Psoas muscle (tissue), 8 donors: ENCODE results near the gene TCF25. TPM values are rescaled to one million over a fixed set of nuclear protein-coding genes. Genes with fewer than 3 reads are reported as not detected.

Source experiments
- ATAC-seq, 4 donors: fragments of 200-7000 bp; cut with Tn5 transposase; one replicate each; pipeline ENCODE4 v1.9.1; 2020; ENCODE audit warnings: moderate library complexity in 3 of 4, mild to moderate bottlenecking in 2 of 4
- DNase-seq, 2 donors: peaks; one replicate each; pipeline ENCODE4 v3.0.0-alpha.2; 2020
- H3K27ac ChIP-seq: fragments of 200-600 bp; one replicate; pipeline ENCODE4 v1.8.0; 2022
- H3K27me3 ChIP-seq, 3 donors: fragments of 200-600 bp in 1 of 3; one replicate each; pipeline versions ENCODE4 v1.6.1 to v1.8.0; 2013 to 2022; ENCODE audit warnings: low read length in 2 of 3, mild to moderate bottlenecking in 2 of 3, moderate library complexity in 1 of 3; ENCODE audit not compliant: insufficient read depth in 3 of 3
- H3K36me3 ChIP-seq, 2 donors: fragments of 200-600 bp in 1 of 2; one replicate each; pipeline versions ENCODE4 v1.6.1 to v1.8.0; 2013 to 2022; ENCODE audit warnings: low read depth in 1 of 2, mild to moderate bottlenecking in 1 of 2, moderate library complexity in 1 of 2; ENCODE audit not compliant: insufficient read depth in 1 of 2
- H3K4me1 ChIP-seq: fragments of 200-600 bp; one replicate; pipeline ENCODE4 v1.8.0; 2022
- H3K4me3 ChIP-seq: fragments of 200-600 bp; one replicate; pipeline ENCODE4 v1.8.0; 2022; ENCODE audit warnings: mild to moderate bottlenecking
- H3K9me3 ChIP-seq: fragments of 200-600 bp; one replicate; pipeline ENCODE4 v1.8.0; 2022
- CTCF ChIP-seq: fragments of 200-600 bp; IDR thresholded peaks from one replicate; pipeline ENCODE4 v1.8.0; 2022; ENCODE audit warnings: antibody characterized with exemption
- WGBS, 3 donors: extraction: QIAGEN DNeasy Blood & Tissue Kit; methylation state at CpG; one replicate each; pipeline versions ENCODE4 v1.1.6 to v1.1.7; 2013; 5-methylcytosine and 5-hydroxymethylcytosine counted together
- intact Hi-C, 2 donors: fragments of 100-400 bp; cut with DNase I; formaldehyde crosslinking; loops; one replicate each; pipeline versions ENCODE4 v1.11.0 to v1.14.2; 2022
- polyA plus RNA-seq, 3 donors: library from polyadenylated mRNA; stranded (reverse); fragments of 200-250 nt; gene quantifications; one replicate each; pipeline ENCODE4 v1.2.3, GENCODE V29; 2013
- total RNA-seq, 4 donors: library from RNA; stranded (reverse); fragmentation: NEBNext Ultra II Directional in 2 of 4; extraction: Animal tissue kit (Norgen Biotek cat#: 25700) in 2 of 4; gene quantifications; one replicate each; pipeline versions ENCODE4 v1.2.1 to v1.2.4, GENCODE V29; 2021 to 2023
- donor health status: healthy with polysubstance abuse.
- donor health status: DM: no; HTN: no; CAD: no; lungs with moderate emphysema.
- donor health status: Bipolar disorder and iron deficiency.
- donor health status: healthy.
- donor health status: DM: yes; HTN: yes; CAD: no.
- donor health status: DM: no; HTN: no; CAD: no.
- donor health status: DM: no; HTN: no; CAD: no.
- donor health status: DM: yes; HTN: yes; CAD: no.

Gene TCF25
- total and polyA plus RNA-seq, 7 donors: 46.1 to 93.6 (median 57.6) TPM

- Histone ChIP-seq H3K9me3 (no peaks in the 10 kb centered on the region), H3K27me3 (peaks cover 0 to 7% (median 0%) of the 10 kb centered on the region in 3 donors), H3K4me1 (no peaks in the 10 kb centered on the region), H3K27ac (no peak overlapping the region), H3K36me3 (no peaks in the 10 kb centered on the region), H3K4me3 (no peak overlapping the region)
- ATAC-seq (no peak), DNase-seq (no peak)
- no peak for TF ChIP-seq CTCF
- 89 to 92% (median 91%) methylated on average over 12 of the region's 12 CpGs for WGBS, 3 donors
- intact Hi-C loops: loop anchor here (2.0 to 10.0 kb wide), 3 partner anchors 109 to 157 kb away; partner anchors contain the start of gene SPATA2L (in 1 of the 2)
Observed at GRCh38 chr16:89861648-89862047, 11.7 kb upstream of the TCF25 start.

DNA sequence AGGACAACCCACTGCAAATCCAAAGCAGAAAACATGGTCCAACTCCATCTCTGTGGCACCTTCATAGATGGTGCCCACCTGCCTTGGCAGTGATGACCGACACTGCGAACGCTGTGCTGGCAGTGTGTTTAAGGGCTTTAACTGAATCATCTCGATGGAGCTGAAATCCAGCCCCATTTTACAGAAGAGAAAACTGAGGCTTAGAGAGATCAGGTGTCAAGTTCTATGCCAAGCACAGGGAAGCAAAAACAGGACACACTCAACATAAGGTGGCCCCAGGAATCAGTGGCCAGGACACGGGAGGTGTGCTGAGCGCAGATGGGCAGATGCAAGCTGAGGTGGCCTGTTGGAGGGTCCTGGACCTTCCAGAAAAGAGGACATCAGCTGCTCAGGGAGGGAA is 10.7 kb upstream of the TCF25 start:
- Histone ChIP-seq H3K4me1 (no peaks in the 10 kb centered on the region), H3K27me3 (peaks cover 0 to 7% (median 0%) of the 10 kb centered on the region in 3 donors), H3K27ac (no peak overlapping the region), H3K36me3 (no peaks in the 10 kb centered on the region), H3K9me3 (peaks cover 2% of the 10 kb centered on the region), H3K4me3 (no peak overlapping the region)
- DNase-seq: no peak
- no peak for TF ChIP-seq CTCF
- intact Hi-C loops: loop anchor here (5.0 to 10.0 kb wide), 2 partner anchors 155 to 158 kb away; partner anchors contain the start of gene SPATA2L (in 1 of the 2)
- WGBS, 3 donors: 92 to 95% (median 94%) methylated on average over 6 of the region's 6 CpGs
- ATAC-seq: no peak

DNA sequence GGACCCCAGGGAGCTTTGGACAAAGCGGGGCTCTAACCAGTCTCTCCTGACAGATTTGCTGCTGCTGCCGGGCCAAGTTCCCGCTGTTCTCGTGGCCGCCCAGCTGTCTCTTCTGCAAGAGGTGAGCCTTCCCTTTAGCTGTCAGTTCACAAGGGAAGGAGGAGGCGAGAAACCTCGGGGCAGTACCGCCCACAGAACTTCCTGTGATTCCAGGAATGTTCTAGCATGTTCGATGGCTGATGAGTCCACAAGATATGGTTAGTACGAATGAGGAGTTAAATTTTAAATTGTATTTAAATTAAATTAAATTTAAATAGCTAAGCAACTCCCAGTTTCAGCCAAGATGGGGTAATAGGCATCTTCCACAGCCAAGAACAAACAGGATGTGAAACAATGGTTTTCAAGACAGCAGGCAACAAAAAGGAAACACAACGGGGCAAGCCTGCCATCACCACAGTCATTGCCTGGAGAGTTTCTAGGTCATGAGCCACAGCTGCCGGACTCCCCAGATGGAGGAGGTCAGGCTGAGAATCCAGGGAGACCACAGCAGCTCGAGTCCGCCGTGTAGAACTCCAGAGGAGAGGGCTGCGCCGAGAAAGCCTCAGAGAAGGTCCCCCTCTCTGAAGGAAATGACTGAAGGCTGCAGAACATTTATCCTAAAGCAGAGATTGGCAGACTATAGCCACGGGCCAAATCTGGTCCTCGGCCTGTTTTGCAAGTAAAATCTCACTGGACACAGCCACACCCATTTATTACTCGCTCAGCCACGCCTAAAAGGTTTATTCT is 9.5 kb upstream of the TCF25 start:
- H3K9me3 ChIP-seq: peaks cover 10% of the 10 kb centered on the region
- no peak for TF ChIP-seq CTCF
- H3K4me3 ChIP-seq: peak overlapping the region; percentile 11
- WGBS, 3 donors: 55 to 58% (median 57%) methylated on average over 21 of the region's 21 CpGs
- no peaks in the 10 kb centered on the region for H3K36me3 ChIP-seq
- H3K27me3 ChIP-seq: peaks cover 0 to 7% (median 2%) of the 10 kb centered on the region in 3 donors
- DNase-seq (no peak), ATAC-seq (peak in 2 of 4 donors; percentile 11 to 32)
- peak overlapping the region; percentile 41 for H3K27ac ChIP-seq
- no peaks in the 10 kb centered on the region for H3K4me1 ChIP-seq
- intact Hi-C loops: loop anchor here (5.0 to 10.0 kb wide), 2 partner anchors 157 to 159 kb away; partner anchors contain the start of gene SPATA2L (in 1 of the 2)

DNA sequence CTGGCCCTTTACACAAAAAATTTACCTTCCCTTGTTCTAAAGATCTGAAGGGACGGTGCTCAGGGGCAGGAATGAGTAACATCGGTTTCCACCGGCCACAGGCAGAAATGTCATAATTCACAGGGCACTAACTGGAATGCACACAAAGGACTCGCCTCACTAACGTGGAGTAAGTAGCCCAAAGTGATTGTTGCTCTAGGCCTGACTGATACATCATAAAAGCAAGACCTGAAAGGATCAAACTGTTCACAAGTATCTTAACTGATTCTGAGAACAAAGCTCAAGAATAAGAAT is 8.9 kb upstream of the TCF25 start:
- peak overlapping the region; percentile 41 for H3K27ac ChIP-seq
- DNase-seq (no peak), ATAC-seq (no peak)
- H3K9me3 ChIP-seq: peaks cover 10% of the 10 kb centered on the region
- H3K4me3 ChIP-seq: no peak overlapping the region
- no peak for TF ChIP-seq CTCF
- peaks cover 0 to 7% (median 2%) of the 10 kb centered on the region in 3 donors for H3K27me3 ChIP-seq
- intact Hi-C loops: loop anchor here (5.0 to 10.0 kb wide), 2 partner anchors 157 to 160 kb away; partner anchors contain the start of gene SPATA2L (in 1 of the 2)
- no peaks in the 10 kb centered on the region for H3K36me3 ChIP-seq
- H3K4me1 ChIP-seq: no peaks in the 10 kb centered on the region
- WGBS, 3 donors: 66 to 82% (median 73%) methylated on average over 5 of the region's 5 CpGs
